Esophagus squamous epithelium (tissue), 5 donors: Measurements from ENCODE around the gene COQ9. TPM values are rescaled to one million over a fixed set of nuclear protein-coding genes. Genes with fewer than 3 reads are reported as not detected.

Experiments
- DNase-seq: peaks from one replicate; lab custom pipeline; 2025; lab: John Stamatoyannopoulos, UW
- H3K27ac ChIP-seq, 4 donors: fragments of 200-600 bp; sonication (generic); one replicate each; pipeline ENCODE4 v1.5.1; 2016 to 2019; ENCODE audit warnings: mild to moderate bottlenecking in 1 of 4
- H3K27me3 ChIP-seq, 4 donors: fragments of 200-600 bp; sonication (generic); 1 replicate in 3 of 4; 2 replicates in 1 of 4; pipeline versions ENCODE4 v1.5.1 to v1.6.0; 2017 to 2021; ENCODE audit warnings: antibody characterized with exemption in 1 of 4
- H3K36me3 ChIP-seq, 3 donors: fragments of 200-600 bp; sonication (generic); one replicate each; pipeline ENCODE4 v1.5.1; 2016 to 2019
- H3K4me1 ChIP-seq, 3 donors: fragments of 200-600 bp; sonication (generic); one replicate each; pipeline ENCODE4 v1.5.1; 2017 to 2019
- H3K4me3 ChIP-seq, 4 donors: fragments of 200-600 bp; sonication (generic); 1 replicate in 3 of 4; 2 replicates in 1 of 4; pipeline ENCODE4 v1.5.1; 2016 to 2019; ENCODE audit warnings: mild to moderate bottlenecking in 2 of 4, moderate library complexity in 1 of 4
- H3K9me3 ChIP-seq, 3 donors: fragments of 200-600 bp; sonication (generic); one replicate each; pipeline ENCODE4 v1.5.1; 2016 to 2019
- CTCF ChIP-seq, 6 experiments: fragments of 450-650 bp in 4 of 6; fragments of 200-600 bp in 2 of 6; sonication (generic) in 2 of 6; IDR thresholded peaks; one replicate each; pipeline ENCODE4 v1.5.1; 2016 to 2019; ENCODE audit warnings: antibody characterized with exemption in 6 of 6, mild to moderate bottlenecking in 4 of 6, moderate library complexity in 4 of 6
- POLR2A ChIP-seq, 4 donors: fragments of 450-650 bp; IDR thresholded peaks; one replicate each; pipeline ENCODE4 v1.6.1; 2017; ENCODE audit warnings: antibody characterized with exemption in 4 of 4, mild to moderate bottlenecking in 4 of 4, moderate library complexity in 3 of 4
- WGBS, 2 donors: methylation state at CpG; one replicate each; pipeline ENCODE4 v1.1.5; 2018; 5-methylcytosine and 5-hydroxymethylcytosine counted together
- intact Hi-C: fragments of 100-400 bp; cut with DNase I; formaldehyde crosslinking; loops from one replicate; pipeline ENCODE4 v1.15.0; 2022
- total RNA-seq, 4 donors: library from RNA; depleted of rRNA; stranded (reverse); fragments of >200 nt; gene quantifications; one replicate each; pipeline ENCODE4 v1.1.0, GENCODE V29; 2016
- donor health status: DM: yes; HTN: yes; CAD: no.

COQ9 gene
- total RNA-seq, 4 donors from 2014 or later = 43.6 to 62.0 (median 53.4) TPM

GRCh38 chr16:57411362-57411976, 35.8 kb upstream of the COQ9 start:
- Histone ChIP-seq H3K4me3 (no peak overlapping the region), H3K9me3 (no peaks in the 10 kb centered on the region), H3K27me3 (no peaks in the 10 kb centered on the region), H3K27ac (no peak overlapping the region), H3K4me1 (peaks cover 2 to 42% (median 19%) of the 10 kb centered on the region in 3 donors), H3K36me3 (no peaks in the 10 kb centered on the region)
- WGBS, 2 donors = 61% methylated on average over 3 of the region's 12 CpGs; no CpG with 5 or more reads in 1 of the 2 donors
- no peak for DNase-seq
- no peak for TF ChIP-seq POLR2A (IDR thresholded peaks at IDR 0.05)
- no peak for TF ChIP-seq CTCF (IDR thresholded peaks at IDR 0.05)
- intact Hi-C loops = no loop called here

- no peak overlapping the region for H3K4me3 ChIP-seq
- intact Hi-C loops = no loop called here
- WGBS, 2 donors = 86 to 93% methylated on average over 7 of the region's 9 CpGs
- TF ChIP-seq CTCF (IDR thresholded peaks at IDR 0.05) (no peak), POLR2A (IDR thresholded peaks at IDR 0.05) (no peak)
- H3K36me3 ChIP-seq = no peaks in the 10 kb centered on the region
- no peak overlapping the region for H3K27ac ChIP-seq
- no peak for DNase-seq
- peaks cover 12 to 47% (median 31%) of the 10 kb centered on the region in 3 donors for H3K4me1 ChIP-seq
- no peaks in the 10 kb centered on the region for H3K9me3 ChIP-seq
- no peaks in the 10 kb centered on the region for H3K27me3 ChIP-seq
Observed at GRCh38 chr16:57412584-57412983, 34.7 kb upstream of the COQ9 start.

- H3K36me3 ChIP-seq = no peaks in the 10 kb centered on the region
- H3K9me3 ChIP-seq = no peaks in the 10 kb centered on the region
- H3K27me3 ChIP-seq = no peaks in the 10 kb centered on the region
- peaks cover 12 to 54% (median 36%) of the 10 kb centered on the region in 3 donors for H3K4me1 ChIP-seq
- TF ChIP-seq POLR2A (IDR thresholded peaks at IDR 0.05) = no peak
- TF ChIP-seq CTCF (IDR thresholded peaks at IDR 0.05) = no peak
- intact Hi-C loops = no loop called here
- WGBS, 2 donors = 73 to 86% methylated on average over 1 to 2 of the region's 5 CpGs
- H3K4me3 ChIP-seq = no peak overlapping the region
- no peak for DNase-seq
- no peak overlapping the region for H3K27ac ChIP-seq
Observed at GRCh38 chr16:57413301-57413730, 34.0 kb upstream of the COQ9 start.

- intact Hi-C loops = no loop called here
- H3K4me3 ChIP-seq = no peak overlapping the region
- H3K27me3 ChIP-seq = no peaks in the 10 kb centered on the region
- no peak for TF ChIP-seq CTCF (IDR thresholded peaks at IDR 0.05)
- TF ChIP-seq POLR2A (IDR thresholded peaks at IDR 0.05) = no peak
- DNase-seq = no peak
- WGBS, 2 donors = 57 to 83% methylated on average over 1 to 6 of the region's 7 CpGs
- no peaks in the 10 kb centered on the region for H3K9me3 ChIP-seq
- H3K36me3 ChIP-seq = no peaks in the 10 kb centered on the region
- peaks cover 16 to 58% (median 39%) of the 10 kb centered on the region in 3 donors for H3K4me1 ChIP-seq
- no peak overlapping the region for H3K27ac ChIP-seq
Observed at GRCh38 chr16:57413733-57414132, 33.5 kb upstream of the COQ9 start.

- 79 to 95% methylated on average over 3 to 4 of the region's 16 CpGs for WGBS, 2 donors
- peaks cover 21 to 45% (median 25%) of the 10 kb centered on the region in 3 donors for H3K4me1 ChIP-seq
- DNase-seq = no peak
- TF ChIP-seq POLR2A (IDR thresholded peaks at IDR 0.05) (no peak), CTCF (IDR thresholded peaks at IDR 0.05) (no peak)
- H3K9me3 ChIP-seq = no peaks in the 10 kb centered on the region
- H3K36me3 ChIP-seq = no peaks in the 10 kb centered on the region
- peak overlapping the region in 1 of 4 donors; percentile 70 for H3K27ac ChIP-seq
- H3K27me3 ChIP-seq = no peaks in the 10 kb centered on the region
- H3K4me3 ChIP-seq = no peak overlapping the region
- intact Hi-C loops = loop anchor here (2.0 kb wide), 1 partner anchor 115 kb away; no protein-coding TSS in a partner anchor
Observed at GRCh38 chr16:57416084-57416483, 31.2 kb upstream of the COQ9 start.
